Measurements from ENCODE around the gene INIP.

DNA sequence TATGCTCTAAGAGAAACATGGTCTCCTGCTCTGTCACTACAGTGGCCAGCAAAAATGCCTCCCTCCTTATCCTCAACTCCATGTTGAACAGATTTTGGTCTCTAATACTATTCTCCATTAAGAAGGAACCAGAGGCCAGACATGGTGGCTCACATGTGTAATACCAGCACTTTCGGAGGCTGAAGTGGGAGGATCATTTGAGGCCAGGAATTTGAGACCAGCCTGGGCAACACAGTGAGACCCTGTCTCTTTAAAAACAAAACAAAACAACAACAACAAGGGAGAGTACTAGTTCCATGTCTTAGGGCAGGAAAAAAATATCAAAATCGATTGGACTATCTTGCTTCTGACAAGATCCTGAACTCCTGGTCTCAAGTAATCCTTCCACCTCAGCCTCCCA, 14.6 kb downstream of the INIP start:
- TF ChIP-seq MYNN (CRISPR knock-in tag; IDR thresholded peaks at IDR 0.05; ENCODE audit: low read depth) (no peak), HOXA5 (CRISPR knock-in tag; IDR thresholded peaks at IDR 0.05) (no peak), POLR2A (IDR thresholded peaks at IDR 0.05; ENCODE audit: insufficient read depth in 1 of 2, low read depth in 2 of 2, low read length in 2 of 2) (no peak), ZNF350 (CRISPR knock-in tag; IDR thresholded peaks at IDR 0.05; ENCODE audit: borderline replicate concordance, low read depth) (no peak), ZNF678 (CRISPR knock-in tag; IDR thresholded peaks at IDR 0.05) (no peak), STAG1 (CRISPR knock-in tag; IDR thresholded peaks at IDR 0.05) (no peak), MAZ (IDR thresholded peaks at IDR 0.05; ENCODE audit: borderline replicate concordance, low read depth, low read length) (no peak), MAZ (CRISPR knock-in tag; IDR thresholded peaks at IDR 0.05; ENCODE audit: low read depth) (no peak), KDM1A (CRISPR knock-in tag; IDR thresholded peaks at IDR 0.05) (no peak), ZSCAN29 (CRISPR knock-in tag; conservative IDR thresholded peaks at IDR 0.05) (no peak), NFYC (CRISPR knock-in tag; IDR thresholded peaks at IDR 0.05) (no peak)
